DMS 273 (cell line): Measurements from ENCODE around the gene MCMBP.

Source experiments
- DNase-seq: peaks from one replicate; lab custom pipeline; 2025; ENCODE audit not compliant: unreplicated experiment; lab: John Stamatoyannopoulos, UW

The MCMBP gene

DNA sequence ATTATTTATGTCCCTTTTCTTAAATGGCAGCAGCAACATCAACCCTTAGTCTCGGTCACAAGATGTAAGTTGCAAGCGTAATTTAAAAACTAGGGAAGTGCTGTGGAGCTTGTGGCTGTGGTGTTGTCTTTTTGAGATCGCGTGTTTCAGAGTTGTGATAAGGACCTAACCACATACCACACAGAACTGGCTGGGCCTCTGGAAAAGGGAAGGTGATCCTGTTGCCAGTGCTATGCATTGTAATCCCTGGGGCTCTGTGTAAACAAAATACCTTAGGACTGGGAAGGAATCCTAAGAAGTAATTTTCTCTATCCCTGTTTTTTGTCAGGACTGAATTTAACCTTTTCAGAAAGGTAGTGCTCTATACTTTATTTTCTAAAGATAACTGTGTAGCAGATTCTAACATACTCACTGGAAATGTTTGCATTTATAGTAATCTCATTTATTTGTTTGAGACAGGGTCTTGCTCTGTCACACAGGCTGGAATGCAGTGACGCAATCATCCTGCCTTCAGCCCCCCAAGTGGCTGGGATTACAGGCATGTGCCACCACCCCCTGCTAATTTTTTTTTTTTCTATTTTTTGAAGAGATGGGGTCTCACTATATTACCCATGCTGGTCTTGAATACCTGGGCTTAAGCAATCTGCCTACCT is 86.4 kb downstream of the MCMBP start:
- no peak for DNase-seq

GRCh38 chr10:119784340-119785067 is 88.1 kb downstream of the MCMBP start:
- no peak for DNase-seq

GRCh38 chr10:119783665-119784027 is 89.0 kb downstream of the MCMBP start:
- no peak for DNase-seq

GRCh38 chr10:119782981-119783664 is 89.5 kb downstream of the MCMBP start:
- no peak for DNase-seq

DNA sequence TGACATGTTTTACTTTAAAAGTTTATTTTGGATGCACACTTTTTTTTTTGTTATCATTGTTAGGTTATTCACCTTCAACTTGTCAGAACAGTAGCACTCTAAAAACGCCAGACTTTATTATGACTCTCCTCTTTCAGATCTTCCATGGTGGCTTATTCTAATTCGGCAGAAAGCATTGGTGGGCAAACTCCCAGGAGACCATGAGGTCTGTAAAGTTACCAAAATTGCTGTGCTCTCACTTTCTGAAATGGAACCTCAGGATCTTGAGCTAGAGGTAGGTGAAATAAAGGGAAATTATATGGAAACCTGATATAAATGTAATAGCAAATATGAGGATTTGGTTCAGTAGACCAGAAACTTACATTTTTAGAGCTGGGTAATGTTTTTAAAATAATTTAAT is 91.1 kb downstream of the MCMBP start:
- no peak for DNase-seq

- DNase-seq, result no peak
Measured at GRCh38 chr10:119780879-119781480, 91.7 kb downstream of the MCMBP start.
